SH-SY5Y (cell line): ENCODE results near the gene ZNF726.

ENCODE experiments used
- GATA2 ChIP-seq: IDR thresholded peaks from 2 replicates; pipeline ENCODE4 v1.6.1; 2011; ENCODE audit warnings: mild to moderate bottlenecking, low read depth, low read length
- GATA3 ChIP-seq: IDR thresholded peaks from 2 replicates; pipeline ENCODE4 v1.6.1; 2011; ENCODE audit warnings: low read depth, mild to moderate bottlenecking, low read length, moderate library complexity

DNA sequence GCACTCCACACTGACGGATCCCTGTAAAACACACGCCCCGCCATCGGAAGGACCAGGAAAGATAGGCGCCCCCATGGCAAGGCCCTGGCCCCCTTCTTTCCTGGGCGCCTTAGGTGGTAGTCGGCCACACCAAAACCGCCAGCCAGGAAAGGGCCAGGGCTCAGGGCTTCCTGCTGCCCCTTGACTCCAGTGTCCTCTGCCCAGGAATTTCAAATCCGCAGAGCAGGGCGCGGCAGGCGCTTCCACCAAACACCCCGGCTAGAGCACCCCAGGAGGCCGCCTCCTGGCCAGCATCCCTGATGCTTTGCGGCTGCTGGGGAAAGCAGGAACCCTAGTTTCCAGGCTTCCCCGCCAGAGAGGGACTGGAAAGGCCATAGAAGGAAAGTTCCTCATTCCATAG lies 57.5 kb downstream of the ZNF726 start:
- TF ChIP-seq GATA2 (no peak), GATA3 (no peak)
